Gastrocnemius medialis (tissue), 4 donors: ENCODE data around the gene TRAF2. TPM values are rescaled to one million over a fixed set of nuclear protein-coding genes. Genes with fewer than 3 reads are reported as not detected.

ENCODE experiments used
- ATAC-seq, 2 donors: fragments of 150-250 bp; one replicate each; pipeline ENCODE4 v1.9.1; 2016
- DNase-seq, 2 donors: peaks; one replicate each; pipeline ENCODE4 v3.0.0-alpha.2; 2019
- H3K27ac ChIP-seq, 4 donors: fragments of 200-600 bp; sonication (generic); 1 replicate in 1 of 4; 2 replicates in 3 of 4; pipeline ENCODE4 v1.5.1; 2016 to 2018; ENCODE audit warnings: mild to moderate bottlenecking in 2 of 4, moderate library complexity in 1 of 4
- H3K27me3 ChIP-seq, 3 donors: fragments of 200-600 bp; sonication (generic) in 2 of 3; 1 replicate in 1 of 3; 2 replicates in 2 of 3; pipeline versions ENCODE4 v1.5.1 to v1.6.0; 2016 to 2019; ENCODE audit warnings: mild to moderate bottlenecking in 1 of 3, moderate library complexity in 1 of 3
- H3K36me3 ChIP-seq, 2 donors: fragments of 200-600 bp; sonication (generic) in 1 of 2; one replicate each; pipeline ENCODE4 v1.5.1; 2017 to 2018
- H3K4me1 ChIP-seq, 2 donors: fragments of 200-600 bp; sonication (generic) in 1 of 2; one replicate each; pipeline ENCODE4 v1.5.1; 2016 to 2017; ENCODE audit warnings: mild to moderate bottlenecking in 2 of 2
- H3K4me3 ChIP-seq, 4 donors: fragments of 200-600 bp; sonication (generic) in 3 of 4; 1 replicate in 1 of 4; 2 replicates in 3 of 4; pipeline ENCODE4 v1.5.1; 2016 to 2019; ENCODE audit warnings: mild to moderate bottlenecking in 2 of 4
- H3K9me3 ChIP-seq, 3 donors: fragments of 200-600 bp; sonication (generic) in 2 of 3; 1 replicate in 1 of 3; 2 replicates in 2 of 3; pipeline ENCODE4 v1.5.1; 2016 to 2019
- POLR2A ChIP-seq, 2 donors: fragments of 450-650 bp; IDR thresholded peaks; one replicate each; pipeline ENCODE4 v1.6.1; 2017; ENCODE audit warnings: antibody characterized with exemption in 2 of 2, mild to moderate bottlenecking in 2 of 2, moderate library complexity in 2 of 2
- in situ Hi-C, 4 donors: fragments of 200-750 bp; cut with MboI; loops; one replicate each; pipeline versions ENCODE4 v1.15.0 to v1.8.0; 2017; ENCODE audit warnings: low sequenced_read_pairs in 4 of 4
- intact Hi-C: fragments of 100-400 bp; cut with DNase I; formaldehyde crosslinking; loops from one replicate; pipeline ENCODE4 v1.15.1; 2023; ENCODE audit warnings: low total_unique reads
- total RNA-seq, 4 donors: library from RNA; depleted of rRNA; stranded (reverse); fragments of >200 nt; gene quantifications; one replicate each; pipeline versions ENCODE4 v1.1.0 to v1.2.3, GENCODE V29; 2016
- TF ChIP-seq, protein P1 (sequence below), 5 experiments: fragments of 450-650 bp in 3 of 5; fragments of 200-600 bp in 2 of 5; sonication (generic) in 2 of 5; IDR thresholded peaks in 4 of 5; conservative IDR thresholded peaks in 1 of 5; 1 replicate in 4 of 5; 2 replicates in 1 of 5; pipeline ENCODE4 v1.5.1; 2016 to 2019; ENCODE audit warnings: antibody characterized with exemption in 5 of 5, mild to moderate bottlenecking in 3 of 5, moderate library complexity in 3 of 5

The TRAF2 gene
- total RNA-seq, 4 donors from 2014 or later = 3.5 to 6.6 (median 4.8) TPM

DNA sequence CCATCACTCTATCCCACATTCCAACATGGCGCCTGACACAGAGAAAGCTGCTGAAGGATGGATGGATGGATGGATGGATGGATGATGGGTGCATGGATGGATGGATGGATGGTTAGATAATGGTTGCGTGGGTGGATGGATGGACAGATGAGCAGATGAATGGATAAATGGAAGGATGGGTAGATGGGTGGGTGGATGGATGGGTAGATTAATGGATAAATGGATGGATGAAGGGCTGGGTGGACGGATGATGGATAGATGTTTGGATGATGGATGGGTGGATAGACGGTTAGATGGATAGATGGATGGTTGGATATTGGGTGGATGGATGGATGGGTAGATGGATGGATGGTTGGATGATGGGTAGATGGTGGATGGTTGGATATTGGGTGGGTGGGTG lies 70.3 kb downstream of the TRAF2 start:
- TF ChIP-seq, protein P1, sequence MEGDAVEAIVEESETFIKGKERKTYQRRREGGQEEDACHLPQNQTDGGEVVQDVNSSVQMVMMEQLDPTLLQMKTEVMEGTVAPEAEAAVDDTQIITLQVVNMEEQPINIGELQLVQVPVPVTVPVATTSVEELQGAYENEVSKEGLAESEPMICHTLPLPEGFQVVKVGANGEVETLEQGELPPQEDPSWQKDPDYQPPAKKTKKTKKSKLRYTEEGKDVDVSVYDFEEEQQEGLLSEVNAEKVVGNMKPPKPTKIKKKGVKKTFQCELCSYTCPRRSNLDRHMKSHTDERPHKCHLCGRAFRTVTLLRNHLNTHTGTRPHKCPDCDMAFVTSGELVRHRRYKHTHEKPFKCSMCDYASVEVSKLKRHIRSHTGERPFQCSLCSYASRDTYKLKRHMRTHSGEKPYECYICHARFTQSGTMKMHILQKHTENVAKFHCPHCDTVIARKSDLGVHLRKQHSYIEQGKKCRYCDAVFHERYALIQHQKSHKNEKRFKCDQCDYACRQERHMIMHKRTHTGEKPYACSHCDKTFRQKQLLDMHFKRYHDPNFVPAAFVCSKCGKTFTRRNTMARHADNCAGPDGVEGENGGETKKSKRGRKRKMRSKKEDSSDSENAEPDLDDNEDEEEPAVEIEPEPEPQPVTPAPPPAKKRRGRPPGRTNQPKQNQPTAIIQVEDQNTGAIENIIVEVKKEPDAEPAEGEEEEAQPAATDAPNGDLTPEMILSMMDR (IDR thresholded peaks at IDR 0.05 in 4 of 5, conservative IDR thresholded peaks at IDR 0.05 in 1 of 5) = no peak
- no peak for TF ChIP-seq POLR2A (IDR thresholded peaks at IDR 0.05)
- Histone ChIP-seq H3K27me3 (no peaks in the 10 kb centered on the region), H3K36me3 (no peaks in the 10 kb centered on the region), H3K4me1 (no peaks in the 10 kb centered on the region), H3K9me3 (no peaks in the 10 kb centered on the region), H3K4me3 (no peak overlapping the region), H3K27ac (no peak overlapping the region)
- DNase-seq = no peak
- intact Hi-C loops (no loop called here), in situ Hi-C loops (no loop called here)
- no peak for ATAC-seq

DNA sequence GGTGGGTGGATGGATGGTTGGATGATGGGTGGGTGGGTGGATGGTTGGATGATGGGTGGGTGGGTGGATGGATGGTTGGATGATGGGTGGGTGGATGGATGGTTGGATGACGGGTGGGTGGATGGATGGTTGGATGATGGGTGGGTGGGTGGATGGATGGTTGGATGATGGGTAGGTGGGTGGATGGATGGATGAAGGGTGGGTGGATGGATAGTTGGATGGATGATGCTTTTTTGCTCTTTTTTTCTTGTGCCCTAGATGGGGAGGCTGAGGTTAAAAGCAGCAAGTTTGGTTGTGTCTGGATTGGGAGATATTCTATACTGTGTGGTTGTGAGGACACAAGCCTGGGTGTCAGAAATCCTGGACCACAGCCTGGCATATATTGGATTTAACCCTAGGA lies 71.1 kb downstream of the TRAF2 start:
- Histone ChIP-seq H3K27ac (no peak overlapping the region), H3K27me3 (no peaks in the 10 kb centered on the region), H3K4me1 (no peaks in the 10 kb centered on the region), H3K9me3 (no peaks in the 10 kb centered on the region), H3K4me3 (no peak overlapping the region), H3K36me3 (no peaks in the 10 kb centered on the region)
- no peak for DNase-seq
- TF ChIP-seq, protein P1 (IDR thresholded peaks at IDR 0.05 in 4 of 5, conservative IDR thresholded peaks at IDR 0.05 in 1 of 5) = no peak
- no peak for TF ChIP-seq POLR2A (IDR thresholded peaks at IDR 0.05)
- ATAC-seq = no peak
- in situ Hi-C loops = no loop called here
- intact Hi-C loops = no loop called here

GRCh38 chr9:136957901-136958300 lies 71.6 kb downstream of the TRAF2 start:
- H3K36me3 ChIP-seq = no peaks in the 10 kb centered on the region
- ATAC-seq (no peak), DNase-seq (no peak)
- no peaks in the 10 kb centered on the region for H3K27me3 ChIP-seq
- no peaks in the 10 kb centered on the region for H3K9me3 ChIP-seq
- no peak overlapping the region for H3K27ac ChIP-seq
- TF ChIP-seq POLR2A (IDR thresholded peaks at IDR 0.05) = no peak
- TF ChIP-seq, protein P1 (IDR thresholded peaks at IDR 0.05 in 4 of 5, conservative IDR thresholded peaks at IDR 0.05 in 1 of 5) = no peak
- H3K4me1 ChIP-seq = no peaks in the 10 kb centered on the region
- in situ Hi-C loops (no loop called here), intact Hi-C loops (no loop called here)
- H3K4me3 ChIP-seq = no peak overlapping the region

GRCh38 chr9:136958473-136958872 lies 72.2 kb downstream of the TRAF2 start:
- Histone ChIP-seq H3K27me3 (no peaks in the 10 kb centered on the region), H3K9me3 (no peaks in the 10 kb centered on the region), H3K4me1 (no peaks in the 10 kb centered on the region), H3K4me3 (no peak overlapping the region), H3K36me3 (no peaks in the 10 kb centered on the region), H3K27ac (no peak overlapping the region)
- intact Hi-C loops (no loop called here), in situ Hi-C loops (no loop called here)
- TF ChIP-seq POLR2A (IDR thresholded peaks at IDR 0.05) = no peak
- TF ChIP-seq, protein P1 (IDR thresholded peaks at IDR 0.05 in 4 of 5, conservative IDR thresholded peaks at IDR 0.05 in 1 of 5) = no peak
- ATAC-seq (no peak), DNase-seq (no peak)
